T-helper 17 cell (primary cell): ENCODE measurements around the gene KIF26B. TPM values are rescaled to one million over a fixed set of nuclear protein-coding genes. Genes with fewer than 3 reads are reported as not detected.
"Not testable (repeated sequence)": the region's sequence is repeated elsewhere in the genome, so short reads cannot be mapped to it uniquely, and the experiment has no call there.

Experiments
- ATAC-seq: fragments of 150-1000 bp; cut with Tn5 transposase; 2 replicates; pipeline ENCODE4 v1.10.0; 2021; ENCODE audit warnings: mild to moderate bottlenecking, moderate library complexity
- DNase-seq, 3 donors: peaks; one replicate each; pipeline versions ENCODE4 v3.0.0 to v3.0.0-alpha.2; 2020 to 2021
- H3K9me3 ChIP-seq: one replicate; pipeline ENCODE4 v1.7.0; 2013; ENCODE audit warnings: low read length, mild to moderate bottlenecking; ENCODE audit not compliant: control insufficient read depth, poor library complexity, severe bottlenecking
- H3K27ac Mint-ChIP-seq: one replicate; pipeline ENCODE4 v1.8.0; 2022; ENCODE audit warnings: mild to moderate bottlenecking, moderate library complexity, mixed read lengths
- H3K27me3 Mint-ChIP-seq: one replicate; pipeline ENCODE4 v1.8.0; 2022; ENCODE audit warnings: mixed read lengths
- H3K36me3 Mint-ChIP-seq: one replicate; pipeline ENCODE4 v1.8.0; 2022; ENCODE audit warnings: low read depth, mixed read lengths
- H3K4me1 Mint-ChIP-seq: one replicate; pipeline ENCODE4 v1.8.0; 2022; ENCODE audit warnings: mild to moderate bottlenecking, mixed read lengths
- H3K4me3 Mint-ChIP-seq: one replicate; pipeline ENCODE4 v1.8.0; 2022; ENCODE audit warnings: mild to moderate bottlenecking, moderate library complexity, mixed read lengths
- total RNA-seq, 4 donors: library from RNA in 2 of 4; stranded (reverse) in 2 of 4; gene quantifications; one replicate each; pipeline ENCODE4 v1.2.3 and lab custom pipeline; 2022 to 2026

The KIF26B gene
- total RNA-seq, 2 donors from 2014 or later: not detected

- peaks cover 20% of the 10 kb centered on the region for H3K27me3 Mint-ChIP-seq
- ATAC-seq: no peak
These were observed 176.2 kb downstream of the KIF26B start for GRCh38 chr1:245330951-245331350.

DNA sequence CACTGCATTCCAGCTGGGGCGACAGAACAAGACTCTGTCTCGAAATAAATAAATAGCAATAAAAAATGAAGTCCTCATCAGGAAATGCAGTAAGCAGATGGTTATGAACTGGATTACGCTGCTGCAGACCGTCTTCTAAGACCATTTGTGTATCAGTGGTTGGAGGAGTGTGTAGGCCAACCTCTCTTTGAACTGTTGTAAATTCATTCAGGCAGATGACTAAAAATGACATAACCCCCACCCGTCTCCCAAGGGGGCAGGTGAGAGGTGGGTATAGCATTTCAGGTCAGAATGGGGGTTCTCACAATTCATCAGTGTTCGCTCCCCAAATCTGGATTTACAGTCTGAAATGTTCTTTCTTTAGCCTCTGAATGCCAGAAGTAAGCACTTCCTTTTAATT, 177.3 kb downstream of the KIF26B start:
- Mint-ChIP-seq H3K4me3 (no peak overlapping the region), H3K27ac (no peak overlapping the region), H3K36me3 (no peaks in the 10 kb centered on the region), H3K27me3 (peaks cover 18% of the 10 kb centered on the region), H3K4me1 (peaks cover 2% of the 10 kb centered on the region)
- ATAC-seq (no peak), DNase-seq (no peak)
- H3K9me3 ChIP-seq: no peaks in the 10 kb centered on the region

More at GRCh38 chr1:245330951-245331350, 176.2 kb downstream of the KIF26B start:
- Mint-ChIP-seq H3K27ac (no peak overlapping the region), H3K36me3 (no peaks in the 10 kb centered on the region), H3K4me1 (peaks cover 2% of the 10 kb centered on the region), H3K4me3 (no peak overlapping the region)
- H3K9me3 ChIP-seq: no peaks in the 10 kb centered on the region
- no peak for DNase-seq

GRCh38 chr1:245332513-245332912, 177.7 kb downstream of the KIF26B start:
- Mint-ChIP-seq H3K27ac (no peak overlapping the region), H3K36me3 (no peaks in the 10 kb centered on the region), H3K4me1 (peaks cover 2% of the 10 kb centered on the region), H3K4me3 (no peak overlapping the region), H3K27me3 (peaks cover 13% of the 10 kb centered on the region)
- no peaks in the 10 kb centered on the region for H3K9me3 ChIP-seq
- DNase-seq (no peak), ATAC-seq (no peak)

GRCh38 chr1:245334235-245334634, 179.4 kb downstream of the KIF26B start:
- Mint-ChIP-seq H3K4me1 (peaks cover 5% of the 10 kb centered on the region), H3K4me3 (no peak overlapping the region), H3K27ac (no peak overlapping the region), H3K36me3 (no peaks in the 10 kb centered on the region), H3K27me3 (peaks cover 8% of the 10 kb centered on the region)
- DNase-seq (no peak), ATAC-seq (no peak)
- H3K9me3 ChIP-seq: no peaks in the 10 kb centered on the region

GRCh38 chr1:245334827-245335490, 180.2 kb downstream of the KIF26B start:
- Mint-ChIP-seq H3K27me3 (peaks cover 8% of the 10 kb centered on the region), H3K4me1 (peaks cover 5% of the 10 kb centered on the region), H3K4me3 (no peak overlapping the region), H3K27ac (no peak overlapping the region), H3K36me3 (no peaks in the 10 kb centered on the region)
- ATAC-seq (no peak), DNase-seq (no peak)
- no peaks in the 10 kb centered on the region for H3K9me3 ChIP-seq

DNA sequence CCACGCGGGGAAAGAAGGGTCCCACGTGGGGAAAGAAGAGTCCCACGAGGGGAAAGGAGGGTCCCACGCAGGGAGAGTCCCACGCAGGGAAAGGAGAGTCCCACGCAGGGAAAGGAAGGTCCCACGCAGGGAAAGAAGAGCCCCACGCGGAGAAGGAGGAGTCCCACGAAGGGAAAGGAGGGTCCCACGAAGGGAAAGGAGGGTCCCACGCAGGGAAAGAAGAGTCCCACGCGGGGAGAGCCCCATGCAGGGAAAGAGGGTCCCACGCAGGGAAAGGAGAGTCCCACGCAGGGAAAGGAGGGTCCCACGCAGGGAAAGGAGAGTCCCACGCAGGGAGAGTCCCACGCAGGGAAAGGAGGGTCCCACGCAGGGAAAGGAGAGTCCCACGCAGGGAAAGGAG, 180.9 kb downstream of the KIF26B start:
- DNase-seq, H3K36me3 Mint-ChIP-seq, H3K27me3 Mint-ChIP-seq, ATAC-seq, H3K4me3 Mint-ChIP-seq, H3K4me1 Mint-ChIP-seq, H3K9me3 ChIP-seq, H3K27ac Mint-ChIP-seq: not testable (repeated sequence)

DNA sequence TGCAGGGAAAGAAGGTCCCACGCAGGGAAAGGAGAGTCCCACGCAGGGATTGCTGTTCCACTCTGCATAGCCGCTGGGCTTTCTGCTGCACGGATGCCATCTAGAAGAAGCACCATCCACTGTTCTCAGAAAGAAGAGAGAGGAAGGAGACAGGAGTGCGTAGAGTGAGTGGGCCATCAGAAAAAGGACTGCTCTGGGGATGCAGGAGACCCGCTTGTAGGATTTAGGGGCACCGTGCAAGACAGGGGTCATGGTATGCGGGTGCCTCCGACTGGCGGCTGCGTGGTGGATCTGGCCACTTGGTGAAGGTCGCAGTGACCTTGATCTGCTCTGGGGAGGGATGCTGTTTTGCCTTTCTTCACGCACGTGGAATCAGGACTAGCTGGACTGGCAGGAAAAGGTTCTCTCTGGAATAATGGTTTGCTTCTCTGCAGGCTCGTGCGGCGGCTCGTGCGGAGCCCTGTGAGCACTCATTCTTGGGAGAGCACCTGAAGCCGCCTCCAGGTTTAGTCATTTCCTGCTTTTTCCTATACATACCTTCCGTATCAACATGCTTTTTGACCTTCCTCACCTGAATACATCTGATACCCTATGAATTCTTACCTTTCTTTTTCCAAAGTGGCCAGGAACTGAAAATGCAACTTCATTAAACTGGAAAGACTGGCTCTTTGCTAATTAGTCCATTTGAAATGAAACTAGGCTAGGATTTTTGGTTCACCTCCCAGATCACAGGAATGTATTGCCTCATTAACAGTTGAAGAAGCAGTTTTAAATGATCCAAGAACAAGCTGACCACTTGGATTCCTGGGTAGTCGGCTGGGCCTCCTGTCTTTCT, 181.6 kb downstream of the KIF26B start:
- ATAC-seq (no peak), DNase-seq (no peak)
- H3K27me3 Mint-ChIP-seq: peaks cover 5% of the 10 kb centered on the region
- H3K9me3 ChIP-seq: no peaks in the 10 kb centered on the region
- peaks cover 5% of the 10 kb centered on the region for H3K4me1 Mint-ChIP-seq
- no peaks in the 10 kb centered on the region for H3K36me3 Mint-ChIP-seq
- no peak overlapping the region for H3K4me3 Mint-ChIP-seq
- H3K27ac Mint-ChIP-seq: no peak overlapping the region

DNA sequence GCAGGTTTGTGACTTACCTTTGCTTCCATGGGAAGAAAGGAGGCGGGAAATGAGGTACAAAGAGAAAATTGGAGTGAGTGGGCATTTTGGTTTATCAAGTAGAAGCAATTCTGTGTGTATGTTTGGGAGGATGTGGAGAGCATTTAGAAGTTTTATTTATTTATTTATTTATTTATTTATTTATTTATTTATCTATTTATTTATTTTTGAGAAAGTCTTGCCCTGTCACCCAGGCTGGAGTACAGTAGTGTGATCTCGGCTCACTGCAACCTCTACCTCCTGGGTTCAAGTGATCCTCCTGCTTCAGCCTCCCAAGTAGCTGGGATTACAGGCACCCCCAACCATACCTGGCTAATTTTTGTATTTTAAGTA, 182.2 kb downstream of the KIF26B start:
- not testable (repeated sequence) for H3K4me3 Mint-ChIP-seq, H3K9me3 ChIP-seq, H3K4me1 Mint-ChIP-seq, ATAC-seq, H3K27me3 Mint-ChIP-seq, DNase-seq, H3K27ac Mint-ChIP-seq, H3K36me3 Mint-ChIP-seq

DNA sequence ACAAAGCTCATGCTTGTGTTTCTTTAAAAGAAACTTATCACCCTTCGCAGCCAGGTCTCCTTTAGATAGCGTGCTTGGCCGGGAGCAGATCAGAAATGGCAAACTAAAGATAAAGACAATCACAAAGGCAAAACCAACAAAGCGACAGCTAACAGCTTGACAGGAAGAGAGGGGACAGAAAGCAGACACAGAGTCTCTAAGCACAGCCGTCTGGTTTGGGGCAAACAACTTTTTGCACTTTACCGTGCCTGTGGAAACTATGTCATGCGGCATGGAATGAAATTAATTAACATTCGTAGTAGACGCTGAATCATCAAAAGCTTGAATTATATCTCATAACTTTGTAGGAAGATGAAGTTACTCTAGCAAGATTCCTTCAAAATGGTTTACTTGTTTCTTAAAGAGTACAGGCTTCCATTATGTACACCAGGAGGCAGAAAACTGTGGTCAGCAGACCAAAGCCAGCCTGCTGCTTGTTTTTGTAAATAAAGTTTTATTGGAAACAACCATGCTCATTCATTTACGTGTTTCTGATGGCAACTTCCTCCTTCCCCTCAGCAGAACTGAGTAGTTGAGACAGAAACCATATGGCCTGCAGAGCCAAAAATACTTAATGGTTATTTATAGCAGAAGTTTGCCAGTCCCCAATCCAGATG, 183.2 kb downstream of the KIF26B start:
- ATAC-seq (no peak), DNase-seq (no peak)
- H3K4me3 Mint-ChIP-seq: no peak overlapping the region
- H3K27me3 Mint-ChIP-seq: no peaks in the 10 kb centered on the region
- no peaks in the 10 kb centered on the region for H3K9me3 ChIP-seq
- no peak overlapping the region for H3K27ac Mint-ChIP-seq
- peaks cover 5% of the 10 kb centered on the region for H3K4me1 Mint-ChIP-seq
- H3K36me3 Mint-ChIP-seq: no peaks in the 10 kb centered on the region

DNA sequence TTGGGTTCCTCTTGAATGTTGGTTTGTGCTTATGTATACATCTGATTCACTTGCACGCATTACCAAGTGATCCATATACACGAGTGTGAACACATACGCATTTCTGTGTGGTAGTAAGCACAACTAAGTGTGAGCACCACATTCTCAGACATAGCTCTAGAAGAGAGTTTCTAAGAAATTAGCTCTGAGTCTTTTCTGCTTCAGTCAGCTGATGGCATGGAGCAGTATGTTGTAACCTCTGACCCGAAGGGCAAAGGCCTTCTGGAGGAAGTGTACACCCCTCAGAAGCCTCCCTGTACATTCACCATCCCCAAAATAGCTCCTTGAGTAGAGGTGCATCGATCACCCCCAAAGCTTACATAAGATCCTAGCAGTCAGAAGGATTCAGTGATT, 183.7 kb downstream of the KIF26B start:
- Mint-ChIP-seq H3K27ac (no peak overlapping the region), H3K4me3 (no peak overlapping the region), H3K27me3 (no peaks in the 10 kb centered on the region), H3K36me3 (no peaks in the 10 kb centered on the region), H3K4me1 (peaks cover 3% of the 10 kb centered on the region)
- DNase-seq (no peak), ATAC-seq (no peak)
- H3K9me3 ChIP-seq: no peaks in the 10 kb centered on the region

- H3K27ac Mint-ChIP-seq: no peak overlapping the region
- H3K36me3 Mint-ChIP-seq: no peaks in the 10 kb centered on the region
- peaks cover 3% of the 10 kb centered on the region for H3K4me1 Mint-ChIP-seq
- H3K27me3 Mint-ChIP-seq: peaks cover under 1% of the 10 kb centered on the region
- no peaks in the 10 kb centered on the region for H3K9me3 ChIP-seq
- DNase-seq: no peak
- H3K4me3 Mint-ChIP-seq: no peak overlapping the region
- ATAC-seq: no peak
These were observed 187.0 kb downstream of the KIF26B start for GRCh38 chr1:245341743-245342142.

DNA sequence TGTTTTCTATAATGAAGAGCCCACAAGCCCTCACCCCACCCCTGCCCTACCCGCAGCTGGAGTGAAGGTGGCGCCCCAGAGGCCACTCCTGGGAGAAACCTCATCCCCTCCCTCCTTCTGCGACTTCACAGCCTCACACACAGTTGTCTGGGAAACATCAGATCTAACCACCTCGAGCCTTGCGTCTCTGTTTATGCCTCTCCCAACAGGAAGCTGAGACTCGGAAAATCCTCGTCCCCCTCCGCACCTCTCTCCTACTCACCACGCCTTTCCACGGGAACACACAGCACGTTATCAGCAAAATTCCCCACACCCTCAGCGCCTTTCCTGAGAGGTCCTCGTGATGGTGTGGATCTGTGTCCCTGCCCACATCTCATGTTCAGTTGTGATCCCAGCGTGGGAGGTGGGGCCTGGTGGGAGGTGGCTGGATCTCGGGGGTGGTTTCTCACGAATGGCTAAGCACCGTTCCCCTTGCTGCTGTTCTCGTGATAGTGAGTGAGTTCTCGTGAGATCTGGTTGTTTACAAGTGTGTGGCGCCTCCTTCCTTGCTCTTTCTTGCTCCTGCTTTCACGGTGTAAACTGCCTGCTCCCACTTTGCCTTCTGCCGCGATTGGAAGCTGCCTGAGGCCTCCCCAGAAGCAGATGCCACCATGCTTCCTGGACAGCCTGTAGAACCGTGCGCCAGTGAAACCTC, 190.6 kb downstream of the KIF26B start:
- H3K9me3 ChIP-seq: no peaks in the 10 kb centered on the region
- Mint-ChIP-seq H3K27me3 (peaks cover 14% of the 10 kb centered on the region), H3K27ac (no peak overlapping the region), H3K4me3 (no peak overlapping the region), H3K4me1 (peaks cover 2% of the 10 kb centered on the region), H3K36me3 (peaks cover 2% of the 10 kb centered on the region)
- DNase-seq: no peak
- no peak for ATAC-seq

- no peak overlapping the region for H3K27ac Mint-ChIP-seq
- H3K4me1 Mint-ChIP-seq: peaks cover 2% of the 10 kb centered on the region
These were observed 193.8 kb downstream of the KIF26B start for GRCh38 chr1:245348626-245349025.

More at GRCh38 chr1:245348626-245349025, 193.8 kb downstream of the KIF26B start:
- Mint-ChIP-seq H3K4me3 (no peak overlapping the region), H3K36me3 (peaks cover 2% of the 10 kb centered on the region), H3K27me3 (peaks cover 36% of the 10 kb centered on the region)
- DNase-seq: no peak
- no peak for ATAC-seq
- no peaks in the 10 kb centered on the region for H3K9me3 ChIP-seq
